ENCODE data around the gene SLC41A3. TPM values are rescaled to one million over a fixed set of nuclear protein-coding genes. Genes with fewer than 3 reads are reported as not detected.
A peak's percentile ranks its signal among the peaks of the same experiment; 100 is the strongest.
"Not testable (repeated sequence)": the region's sequence is repeated elsewhere in the genome, so short reads cannot be mapped to it uniquely, and the experiment has no call there.

Gene SLC41A3
- total RNA-seq, 2 experiments from 2014 or later: 26.0 to 31.1 TPM

DNA sequence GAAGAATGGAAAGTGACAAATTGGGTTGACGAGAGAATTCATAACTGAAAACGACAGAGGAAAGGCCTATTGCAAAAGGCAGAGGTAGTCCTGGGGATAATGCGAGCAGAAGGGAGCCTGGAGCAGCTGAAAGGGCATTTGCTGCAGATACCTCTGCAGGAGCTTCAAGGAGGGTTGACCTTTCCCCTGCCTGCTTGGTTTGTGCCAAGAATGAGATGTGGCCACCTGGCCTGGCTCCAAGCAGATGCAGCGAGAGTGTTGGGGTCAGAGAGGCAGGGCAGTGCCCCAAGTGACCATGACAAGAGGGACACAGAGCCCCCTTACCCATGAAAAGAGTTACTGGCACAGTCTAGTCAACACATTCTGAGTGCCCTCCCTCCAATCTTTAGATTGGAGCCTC lies 43.5 kb downstream of the SLC41A3 start:
- Mint-ChIP-seq H3K27me3 (no peaks in the 10 kb centered on the region), H3K27ac (no peak overlapping the region), H3K9me3 (peaks cover 9% of the 10 kb centered on the region), H3K36me3 (ENCODE audit: low read depth) (peaks cover 5% of the 10 kb centered on the region), H3K4me3 (no peak overlapping the region), H3K4me1 (no peaks in the 10 kb centered on the region)
- CTCF ChIA-PET: no interaction called here
- DNase-seq: no peak
- POLR2A ChIA-PET: no interaction called here

DNA sequence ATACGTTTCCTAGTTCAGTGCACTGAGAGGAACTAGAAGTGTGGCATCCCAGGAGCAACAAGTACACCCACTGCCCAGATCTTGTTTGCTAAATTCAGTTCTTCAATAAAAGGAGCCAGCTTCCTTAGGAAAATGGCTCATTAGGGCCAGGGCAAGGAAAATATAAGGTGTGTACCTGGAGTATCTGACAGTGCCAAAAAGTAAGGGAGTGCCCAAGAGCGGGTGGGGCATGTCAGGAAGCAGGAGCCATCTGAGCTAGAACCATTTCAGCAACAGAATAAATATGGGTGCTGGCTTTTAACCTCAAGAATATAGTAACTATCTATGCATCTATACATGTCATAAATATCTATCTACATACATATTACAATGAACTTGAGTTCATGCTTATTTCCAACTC lies 44.1 kb downstream of the SLC41A3 start:
- Mint-ChIP-seq H3K9me3 (peaks cover 9% of the 10 kb centered on the region), H3K27ac (no peak overlapping the region), H3K27me3 (no peaks in the 10 kb centered on the region), H3K4me1 (peaks cover 3% of the 10 kb centered on the region), H3K4me3 (no peak overlapping the region), H3K36me3 (ENCODE audit: low read depth) (peaks cover 5% of the 10 kb centered on the region)
- CTCF ChIA-PET: no interaction called here
- no peak for DNase-seq
- POLR2A ChIA-PET: no interaction called here

DNA sequence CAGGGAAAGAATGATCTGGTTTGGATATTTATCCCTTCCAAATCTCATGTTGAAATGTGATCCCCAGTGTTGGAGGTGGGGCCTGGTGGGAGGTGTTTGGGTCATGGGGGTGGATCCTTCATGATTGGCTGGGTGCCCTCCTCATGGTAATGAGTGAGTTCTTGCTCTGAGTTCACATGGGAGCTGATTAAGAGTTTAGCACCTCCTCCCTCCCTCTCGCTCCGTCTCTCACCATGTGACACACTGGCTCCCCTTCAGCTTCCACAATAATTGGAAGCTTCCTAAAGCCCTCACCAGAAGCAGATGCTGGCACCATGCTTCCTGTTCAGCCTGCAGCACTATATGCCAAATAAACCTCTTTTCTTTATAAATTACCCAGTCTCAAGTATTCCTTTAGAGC lies 45.1 kb downstream of the SLC41A3 start:
- POLR2A ChIA-PET; H3K4me3 Mint-ChIP-seq; H3K27ac Mint-ChIP-seq; H3K4me1 Mint-ChIP-seq; H3K9me3 Mint-ChIP-seq; H3K36me3 Mint-ChIP-seq (ENCODE audit: low read depth); DNase-seq; H3K27me3 Mint-ChIP-seq: not testable (repeated sequence)
- CTCF ChIA-PET: interaction anchor here (0.6 kb wide), 1 partner anchor 740 kb away, joined by 3 read pairs; no protein-coding TSS in a partner anchor

DNA sequence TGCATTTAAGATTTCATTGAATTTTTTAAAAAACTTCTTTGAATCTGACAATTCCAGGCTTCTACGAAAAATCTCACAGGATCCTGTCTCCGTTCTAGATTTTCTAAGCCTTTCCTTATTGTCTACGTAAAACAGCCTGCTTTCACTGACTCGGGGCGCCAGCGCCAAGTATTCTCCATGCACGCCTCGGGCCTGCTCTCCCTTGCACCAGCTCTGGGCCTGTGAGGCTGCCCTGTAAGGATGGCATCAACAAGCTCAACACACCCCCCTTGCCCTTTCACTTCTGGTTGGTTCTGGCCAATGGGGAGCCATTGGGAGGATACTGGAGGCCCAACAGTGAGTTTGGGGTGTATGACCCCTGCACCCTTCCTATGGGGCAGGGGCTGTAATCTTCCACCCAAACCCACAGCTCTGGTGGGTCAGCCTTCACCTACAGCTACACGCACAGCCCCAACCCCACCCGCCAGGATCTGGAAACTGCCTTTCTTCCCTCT lies 47.8 kb downstream of the SLC41A3 start:
- Mint-ChIP-seq H3K36me3 (ENCODE audit: low read depth) (peaks cover 2% of the 10 kb centered on the region), H3K4me3 (no peak overlapping the region), H3K27me3 (no peaks in the 10 kb centered on the region), H3K9me3 (no peaks in the 10 kb centered on the region), H3K27ac (no peak overlapping the region), H3K4me1 (peaks cover 10% of the 10 kb centered on the region)
- ChIA-PET CTCF (interaction anchor here (0.9 to 1.0 kb wide), 2 partner anchors 19 to 48 kb away, joined by 3 read pairs; partner anchors contain the start of gene SLC41A3), POLR2A (no interaction called here)
- no peak for DNase-seq

DNA sequence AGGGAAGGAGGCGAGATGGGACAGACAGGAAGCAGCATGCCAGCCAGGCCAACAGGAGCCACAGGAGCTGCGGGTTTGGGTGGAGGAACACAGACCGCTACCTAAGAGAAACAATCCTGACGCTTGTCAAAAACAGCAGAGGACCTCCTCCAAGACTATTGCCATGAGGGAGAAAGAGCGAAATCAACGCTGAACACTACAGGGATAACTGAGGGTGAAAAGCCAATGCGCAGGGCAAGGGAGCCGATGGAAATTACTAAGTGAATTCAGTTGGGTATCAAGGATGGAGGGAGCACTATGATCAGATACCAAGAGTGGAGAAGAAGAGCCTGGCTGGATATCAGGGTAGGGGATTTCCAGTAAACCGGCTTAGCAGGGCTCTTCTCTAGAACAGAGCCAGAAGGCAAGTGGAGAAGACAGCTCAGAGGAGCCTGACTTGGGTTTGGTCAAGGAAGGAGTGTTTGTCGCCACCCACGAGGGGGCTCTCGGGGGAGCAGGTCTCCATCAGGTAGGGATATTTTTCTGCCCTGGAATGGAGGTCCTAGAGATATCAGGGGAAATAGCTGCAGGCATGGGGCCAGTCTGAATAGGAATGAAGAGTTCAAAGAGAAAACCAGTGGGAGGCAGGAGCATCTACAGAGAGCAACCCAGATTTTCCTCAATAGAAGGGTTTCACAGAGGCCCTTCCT lies 48.4 kb downstream of the SLC41A3 start:
- H3K27ac Mint-ChIP-seq: no peak overlapping the region
- CTCF ChIA-PET: interaction anchor here (1.0 kb wide), 1 partner anchor 49 kb away, joined by 3 read pairs; the partner anchor contains the start of gene SLC41A3
- peaks cover 10% of the 10 kb centered on the region for H3K4me1 Mint-ChIP-seq
- POLR2A ChIA-PET: no interaction called here
- no peak overlapping the region for H3K4me3 Mint-ChIP-seq
- H3K9me3 Mint-ChIP-seq: no peaks in the 10 kb centered on the region
- peaks cover 2% of the 10 kb centered on the region for H3K36me3 Mint-ChIP-seq (ENCODE audit: low read depth)
- DNase-seq: no peak
- no peaks in the 10 kb centered on the region for H3K27me3 Mint-ChIP-seq

DNA sequence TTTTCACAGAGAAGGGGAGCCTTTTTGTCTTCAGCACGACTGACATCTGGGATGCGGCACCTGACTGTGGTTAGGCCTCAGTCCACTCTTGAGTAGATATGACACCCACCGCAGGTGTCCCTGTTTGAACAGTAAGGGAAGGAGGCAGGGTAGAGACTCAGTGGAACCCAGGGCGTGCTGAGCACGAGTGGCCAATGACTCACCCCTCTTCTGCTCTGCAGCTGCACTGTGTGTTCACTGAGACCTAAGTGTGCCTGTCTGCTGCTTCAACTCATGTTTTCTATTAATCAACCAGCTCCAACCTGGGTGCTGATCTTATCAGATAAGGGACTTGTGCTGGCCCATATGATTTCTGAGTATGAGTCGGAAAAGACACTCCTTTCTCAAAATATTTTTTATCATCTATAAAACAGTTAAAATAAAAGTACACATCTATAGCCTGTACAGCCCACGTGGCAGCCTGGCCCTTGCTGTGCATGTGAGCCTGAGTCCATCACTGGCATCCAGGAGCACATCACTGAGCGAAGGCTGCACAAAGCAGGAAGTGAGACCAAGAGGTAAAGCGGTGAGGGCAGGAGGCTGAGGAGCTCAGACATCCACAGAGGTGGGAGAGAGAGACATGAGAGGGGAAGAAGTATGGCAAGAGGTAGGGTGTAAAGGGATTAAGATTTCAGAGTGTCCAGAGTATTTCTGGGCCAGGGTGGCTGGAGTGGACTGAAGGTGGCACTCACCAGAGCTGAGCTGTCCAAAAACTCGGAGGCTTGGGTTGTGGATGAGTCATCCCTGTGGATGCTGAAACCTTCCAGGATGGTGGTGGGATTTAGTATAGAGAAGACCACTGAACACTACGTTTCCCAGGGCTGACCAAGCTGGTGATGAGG lies 49.2 kb downstream of the SLC41A3 start:
- peak overlapping the region; percentile 76 for H3K27ac Mint-ChIP-seq

DNA sequence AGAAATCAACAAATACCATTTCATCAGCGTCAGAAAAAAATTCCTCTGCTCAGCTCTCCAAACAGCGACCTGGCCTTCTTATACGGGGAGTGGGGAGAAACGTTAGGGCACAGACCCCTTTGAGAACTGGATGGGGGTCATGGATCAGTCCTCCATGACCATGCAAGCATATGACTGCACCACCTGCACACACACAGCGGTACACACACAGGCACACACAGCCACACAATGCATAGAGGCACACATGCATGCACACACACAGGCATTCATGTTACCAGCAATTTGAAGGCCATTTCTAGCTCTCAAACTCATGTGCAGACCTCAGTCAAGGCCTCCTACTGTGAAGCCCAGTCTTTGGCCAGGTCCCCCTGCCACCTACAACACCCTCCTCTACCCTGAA lies 50.2 kb downstream of the SLC41A3 start:
- no peak overlapping the region for H3K4me3 Mint-ChIP-seq
- no peak for DNase-seq
- H3K27ac Mint-ChIP-seq: no peak overlapping the region
- H3K9me3 Mint-ChIP-seq: peaks cover 3% of the 10 kb centered on the region
- ChIA-PET CTCF (interaction anchor here (1.0 kb wide), 1 partner anchor 10 kb away, joined by 3 read pairs; no protein-coding TSS in a partner anchor), POLR2A (no interaction called here)
- H3K4me1 Mint-ChIP-seq: peaks cover 10% of the 10 kb centered on the region
- H3K27me3 Mint-ChIP-seq: no peaks in the 10 kb centered on the region
- peaks cover 8% of the 10 kb centered on the region for H3K36me3 Mint-ChIP-seq (ENCODE audit: low read depth)

More for the DNA sequence above, 49.2 kb downstream of the SLC41A3 start:
- ChIA-PET POLR2A (no interaction called here), CTCF (no interaction called here)
- H3K27me3 Mint-ChIP-seq: no peaks in the 10 kb centered on the region
- H3K4me3 Mint-ChIP-seq: no peak overlapping the region
- no peaks in the 10 kb centered on the region for H3K9me3 Mint-ChIP-seq
- H3K4me1 Mint-ChIP-seq: peaks cover 10% of the 10 kb centered on the region
- peaks cover 2% of the 10 kb centered on the region for H3K36me3 Mint-ChIP-seq (ENCODE audit: low read depth)
- no peak for DNase-seq

DNA sequence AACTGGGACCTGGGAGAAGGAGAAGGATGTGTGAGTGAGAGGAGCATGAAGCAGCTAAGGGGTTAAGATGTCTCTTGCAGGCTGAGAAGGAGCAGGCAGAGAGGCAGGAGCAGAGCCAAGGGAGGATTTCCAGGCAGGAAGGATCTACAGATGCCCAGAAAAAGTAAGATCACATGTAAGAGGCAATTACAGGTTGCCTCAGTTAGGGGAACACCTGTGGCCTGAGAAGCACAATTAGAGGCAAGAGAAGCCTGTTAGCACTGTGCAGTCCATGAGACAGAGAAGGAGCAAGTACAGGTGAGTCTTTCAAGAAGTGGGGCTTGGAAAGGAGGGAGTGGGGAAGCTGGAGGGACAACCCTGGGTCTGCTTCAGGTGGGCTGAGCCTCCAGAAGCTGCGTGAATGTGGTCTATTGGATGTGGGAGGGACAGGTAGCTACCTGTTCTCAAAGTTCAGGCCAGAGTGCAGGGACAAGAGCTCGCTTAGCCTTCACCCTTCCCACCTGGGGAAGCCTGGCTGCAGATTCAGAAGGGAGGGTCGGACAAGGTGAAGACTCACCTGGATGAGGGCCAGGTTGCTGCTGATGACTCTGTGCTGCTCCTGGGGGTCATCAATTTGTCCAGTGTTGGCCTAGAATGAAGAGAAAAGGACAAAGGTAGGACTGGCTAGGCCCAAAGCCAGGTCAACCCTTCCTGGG lies 50.7 kb downstream of the SLC41A3 start:
- Mint-ChIP-seq H3K27me3 (no peaks in the 10 kb centered on the region), H3K9me3 (peaks cover 5% of the 10 kb centered on the region), H3K4me3 (no peak overlapping the region), H3K27ac (no peak overlapping the region), H3K4me1 (peaks cover 10% of the 10 kb centered on the region), H3K36me3 (ENCODE audit: low read depth) (peaks cover 9% of the 10 kb centered on the region)
- ChIA-PET POLR2A (no interaction called here), CTCF (interaction anchor here (1.0 kb wide), 1 partner anchor 9 kb away, joined by 3 read pairs; no protein-coding TSS in a partner anchor)
- no peak for DNase-seq

DNA sequence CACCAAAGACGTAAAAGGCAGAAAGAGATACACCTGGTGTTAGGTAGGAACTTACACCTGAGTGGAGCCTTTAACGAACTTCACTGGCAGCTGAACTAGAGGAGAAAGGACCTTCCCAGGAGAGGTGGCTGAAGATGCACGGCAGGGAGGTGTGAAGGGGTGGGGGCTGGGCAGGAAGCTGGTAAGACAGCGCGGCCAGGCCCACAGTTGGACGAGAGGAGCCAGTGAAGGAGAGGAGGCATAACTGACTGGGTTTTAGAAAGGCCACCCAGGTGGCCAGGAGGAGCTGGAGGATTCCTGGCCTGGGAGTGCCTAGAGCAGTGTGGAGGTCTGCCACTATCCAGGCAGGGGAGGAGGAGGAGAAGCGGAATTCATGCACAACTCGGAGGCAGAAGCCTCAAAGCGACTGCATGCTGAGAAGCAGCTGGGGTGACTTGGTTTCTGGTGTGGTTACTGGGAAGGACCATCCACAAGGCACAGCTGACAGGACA lies 51.9 kb downstream of the SLC41A3 start:
- Mint-ChIP-seq H3K36me3 (ENCODE audit: low read depth) (peaks cover 17% of the 10 kb centered on the region), H3K4me3 (no peak overlapping the region), H3K27ac (no peak overlapping the region), H3K27me3 (no peaks in the 10 kb centered on the region), H3K9me3 (peaks cover 13% of the 10 kb centered on the region), H3K4me1 (peaks cover 14% of the 10 kb centered on the region)
- ChIA-PET POLR2A (no interaction called here), CTCF (no interaction called here)
- no peak for DNase-seq

DNA sequence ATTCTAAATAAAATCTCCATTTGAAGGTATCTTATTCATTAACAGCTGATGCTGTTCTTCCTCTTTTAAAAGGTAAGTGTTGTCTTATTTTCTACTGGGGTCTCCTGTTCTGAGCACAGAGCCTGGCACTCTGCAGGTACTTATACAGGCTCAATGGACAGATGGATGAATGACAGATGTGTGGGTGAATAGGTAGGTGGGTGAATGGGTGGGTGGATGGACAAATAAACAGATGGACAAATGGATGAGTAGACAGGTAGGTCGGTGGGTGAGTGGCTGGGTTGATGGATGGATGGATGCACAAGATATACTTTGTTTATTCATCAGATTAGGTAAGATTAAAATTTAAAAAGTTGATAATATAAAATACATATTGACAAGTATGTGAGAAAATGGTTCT lies 53.5 kb downstream of the SLC41A3 start:
- H3K4me1 Mint-ChIP-seq: peaks cover 27% of the 10 kb centered on the region
- peaks cover 15% of the 10 kb centered on the region for H3K9me3 Mint-ChIP-seq
- no peak overlapping the region for H3K4me3 Mint-ChIP-seq
- POLR2A ChIA-PET: no interaction called here
- DNase-seq: no peak
- no peaks in the 10 kb centered on the region for H3K27me3 Mint-ChIP-seq
- H3K36me3 Mint-ChIP-seq (ENCODE audit: low read depth): peaks cover 19% of the 10 kb centered on the region
- CTCF ChIA-PET: no interaction called here
- H3K27ac Mint-ChIP-seq: no peak overlapping the region

DNA sequence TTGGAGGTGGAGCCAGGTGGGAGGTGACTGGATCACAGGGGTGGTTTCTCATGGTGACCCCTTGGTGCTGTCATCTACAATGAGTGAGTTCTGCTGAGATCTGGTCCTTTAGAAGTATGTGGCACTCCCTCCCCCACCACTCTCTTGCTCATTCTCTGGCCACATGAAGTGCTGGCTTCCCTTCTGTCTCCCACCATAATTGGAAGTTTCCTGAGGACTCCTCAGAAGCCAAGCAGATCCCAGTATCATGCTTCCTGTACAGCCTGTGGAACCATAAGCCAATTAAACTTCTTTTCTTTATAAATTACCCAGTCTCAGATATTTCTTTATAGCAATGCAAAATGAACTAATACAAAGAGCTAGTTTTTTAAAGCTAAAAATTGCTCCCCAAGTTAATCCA lies 54.7 kb downstream of the SLC41A3 start:
- H3K36me3 Mint-ChIP-seq (ENCODE audit: low read depth): peaks cover 19% of the 10 kb centered on the region

DNA sequence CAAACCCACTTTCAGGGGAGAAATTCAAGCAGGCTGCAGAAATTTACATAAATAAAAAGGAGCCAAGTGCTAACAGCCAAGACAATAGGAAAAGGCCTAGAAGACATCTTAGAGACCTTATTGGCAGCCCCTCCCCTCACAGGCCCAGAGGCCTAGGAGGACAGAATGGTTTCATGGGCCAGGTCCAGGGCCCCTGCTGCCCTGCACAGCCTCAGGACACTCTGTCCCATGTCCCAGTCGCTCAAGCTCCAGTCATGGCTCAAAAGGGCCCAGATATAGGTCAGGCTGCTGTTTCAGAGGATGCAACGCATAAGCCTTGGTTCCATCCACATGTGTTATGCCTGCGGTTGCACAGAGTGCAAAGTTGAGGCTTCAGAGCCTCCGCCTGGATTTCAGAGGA lies 55.8 kb downstream of the SLC41A3 start:
- no peaks in the 10 kb centered on the region for H3K27me3 Mint-ChIP-seq
- H3K4me3 Mint-ChIP-seq: no peak overlapping the region
- DNase-seq: no peak
- peaks cover 19% of the 10 kb centered on the region for H3K4me1 Mint-ChIP-seq
- CTCF ChIA-PET: no interaction called here
- H3K9me3 Mint-ChIP-seq: peaks cover 15% of the 10 kb centered on the region
- H3K36me3 Mint-ChIP-seq (ENCODE audit: low read depth): peaks cover 19% of the 10 kb centered on the region
- no peak overlapping the region for H3K27ac Mint-ChIP-seq
- POLR2A ChIA-PET: no interaction called here

More for the DNA sequence above, 54.7 kb downstream of the SLC41A3 start:
- H3K9me3 Mint-ChIP-seq: peaks cover 15% of the 10 kb centered on the region
- no peak for DNase-seq
- H3K4me1 Mint-ChIP-seq: peaks cover 20% of the 10 kb centered on the region
- no peak overlapping the region for H3K4me3 Mint-ChIP-seq
- CTCF ChIA-PET: interaction anchor here (0.6 kb wide), 1 partner anchor 324 kb away, joined by 3 read pairs; no protein-coding TSS in a partner anchor
- H3K27me3 Mint-ChIP-seq: no peaks in the 10 kb centered on the region
- H3K27ac Mint-ChIP-seq: no peak overlapping the region
- POLR2A ChIA-PET: no interaction called here
